NCI-H128 (cell line): ENCODE results near the gene BRSK2.

Source experiments
- DNase-seq: peaks from one replicate; lab custom pipeline; 2025; ENCODE audit not compliant: unreplicated experiment; lab: John Stamatoyannopoulos, UW

Gene BRSK2

GRCh38 chr11:1496091-1496760 lies 106.5 kb downstream of the BRSK2 start:
- no peak for DNase-seq

- no peak for DNase-seq
Observed at GRCh38 chr11:1496761-1497095, 107.0 kb downstream of the BRSK2 start.

- no peak for DNase-seq
Observed at GRCh38 chr11:1497600-1497999, 107.9 kb downstream of the BRSK2 start.

GRCh38 chr11:1498262-1498661 lies 108.5 kb downstream of the BRSK2 start:
- DNase-seq, result no peak

GRCh38 chr11:1499261-1499890 lies 109.6 kb downstream of the BRSK2 start:
- no peak for DNase-seq

- no peak for DNase-seq
Observed at GRCh38 chr11:1499899-1500298, 110.2 kb downstream of the BRSK2 start.

- no peak for DNase-seq
Observed at GRCh38 chr11:1500466-1501420, 111.0 kb downstream of the BRSK2 start.

- no peak for DNase-seq
Observed at GRCh38 chr11:1501421-1502167, 111.9 kb downstream of the BRSK2 start.

- DNase-seq, result no peak
Observed at GRCh38 chr11:1502168-1502953, 112.6 kb downstream of the BRSK2 start.

- DNase-seq, result no peak
Observed at GRCh38 chr11:1502954-1503707, 113.4 kb downstream of the BRSK2 start.

- DNase-seq, result no peak
Observed at GRCh38 chr11:1503708-1504104, 114.0 kb downstream of the BRSK2 start.

- DNase-seq, result no peak
Observed at GRCh38 chr11:1504138-1504537, 114.4 kb downstream of the BRSK2 start.

GRCh38 chr11:1504581-1505290 lies 115.0 kb downstream of the BRSK2 start:
- DNase-seq, result no peak

GRCh38 chr11:1505480-1505879 lies 115.7 kb downstream of the BRSK2 start:
- no peak for DNase-seq

- no peak for DNase-seq
Observed at GRCh38 chr11:1506981-1507380, 117.2 kb downstream of the BRSK2 start.

- no peak for DNase-seq
Observed at GRCh38 chr11:1507381-1508140, 117.8 kb downstream of the BRSK2 start.

GRCh38 chr11:1508491-1508891 lies 118.8 kb downstream of the BRSK2 start:
- no peak for DNase-seq

GRCh38 chr11:1508986-1509385 lies 119.3 kb downstream of the BRSK2 start:
- DNase-seq, result no peak
